ENCODE results near the gene BTRC.

DNA sequence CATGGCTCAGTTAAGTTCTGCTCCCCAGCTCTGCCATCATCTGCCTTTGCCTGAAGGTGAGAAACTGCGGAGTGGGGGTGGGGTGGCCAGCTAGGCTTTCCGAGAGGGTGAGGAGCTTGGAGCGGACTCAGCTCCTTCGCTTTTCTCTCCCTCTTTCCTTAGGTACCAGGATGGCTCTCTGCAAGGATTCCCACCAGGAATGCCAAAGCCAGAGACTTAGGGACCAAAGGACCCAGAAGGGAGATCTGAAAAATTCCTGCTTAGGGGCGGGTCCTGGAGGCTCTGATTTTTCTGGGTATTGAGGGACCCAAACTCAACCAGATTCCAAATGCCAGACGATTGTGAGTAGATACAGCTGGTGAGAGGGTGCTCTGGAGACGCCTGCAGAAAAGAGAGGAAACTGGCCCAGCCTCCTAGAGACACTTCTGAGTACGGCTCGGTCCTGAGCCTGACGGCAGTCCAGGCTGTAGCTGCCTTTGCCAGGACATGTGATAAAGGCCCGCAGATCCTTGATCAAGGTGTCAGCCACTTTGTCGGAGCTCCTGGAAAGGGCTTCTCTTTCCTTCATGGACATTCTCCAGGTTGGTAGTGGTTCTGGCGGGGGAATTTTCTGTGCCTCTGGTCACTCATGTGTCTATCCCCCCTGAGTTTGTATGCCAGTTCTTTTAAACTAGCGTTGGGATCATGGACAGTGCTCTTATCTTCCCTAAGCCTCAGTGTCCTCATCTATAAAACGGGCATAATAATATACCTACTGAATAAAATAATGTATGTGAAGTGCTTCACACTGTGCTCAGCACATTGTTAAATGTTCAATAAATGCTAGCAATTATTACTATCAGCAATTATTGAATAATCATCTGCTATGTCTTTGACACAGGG lies 42.5 kb upstream of the BTRC start:
- TF ChIP-seq CTCF (IDR thresholded peaks at IDR 0.05) (no peak), POLR2A (IDR thresholded peaks at IDR 0.05) (no peak)

Data from right lobe of liver (tissue), 4 donors.